Parathyroid adenoma (tissue), 2 donors: ENCODE data around the gene FFAR2.
A peak's percentile ranks its signal among the peaks of the same experiment; 100 is the strongest.

Experiments used
- H2AFZ ChIP-seq: fragments of 300-600 bp; sonication (generic); one replicate; pipeline ENCODE4 v1.7.0; 2017; ENCODE audit warnings: antibody characterized with exemption, mild to moderate bottlenecking
- H3K27ac ChIP-seq: fragments of 300-600 bp; sonication (generic); one replicate; pipeline ENCODE4 v1.7.0; 2017
- H3K27me3 ChIP-seq: fragments of 300-600 bp; sonication (generic); one replicate; pipeline ENCODE4 v1.7.0; 2017; ENCODE audit warnings: low read length; ENCODE audit not compliant: control insufficient read depth, insufficient read depth
- H3K36me3 ChIP-seq: fragments of 300-600 bp; sonication (generic); one replicate; pipeline ENCODE4 v1.7.0; 2017; ENCODE audit warnings: low read length; ENCODE audit not compliant: control insufficient read depth, insufficient read depth
- H3K4me1 ChIP-seq: fragments of 300-600 bp; sonication (generic); one replicate; pipeline ENCODE4 v1.7.0; 2017; ENCODE audit warnings: control low read depth
- H3K4me2 ChIP-seq: fragments of 300-600 bp; sonication (generic); one replicate; pipeline ENCODE4 v1.7.0; 2017; ENCODE audit warnings: low read length
- H3K4me3 ChIP-seq: fragments of 300-600 bp; sonication (generic); one replicate; pipeline ENCODE4 v1.7.0; 2017; ENCODE audit warnings: low read depth, low read length
- H3K79me2 ChIP-seq: fragments of 300-600 bp; sonication (generic); one replicate; pipeline ENCODE4 v1.7.0; 2017; ENCODE audit warnings: control low read depth
- H3K9ac ChIP-seq: fragments of 300-600 bp; sonication (generic); one replicate; pipeline ENCODE4 v1.7.0; 2017; ENCODE audit warnings: mild to moderate bottlenecking
- H3K9me3 ChIP-seq: fragments of 300-600 bp; sonication (generic); one replicate; pipeline ENCODE4 v1.7.0; 2017; ENCODE audit warnings: low read length; ENCODE audit not compliant: control insufficient read depth
- CTCF ChIP-seq: fragments of 300-600 bp; sonication (generic); IDR thresholded peaks from one replicate; pipeline ENCODE4 v1.7.0; 2017; ENCODE audit warnings: antibody characterized with exemption, mild to moderate bottlenecking
- donor health status: primary hyperparathyroidism.

FFAR2 gene

DNA sequence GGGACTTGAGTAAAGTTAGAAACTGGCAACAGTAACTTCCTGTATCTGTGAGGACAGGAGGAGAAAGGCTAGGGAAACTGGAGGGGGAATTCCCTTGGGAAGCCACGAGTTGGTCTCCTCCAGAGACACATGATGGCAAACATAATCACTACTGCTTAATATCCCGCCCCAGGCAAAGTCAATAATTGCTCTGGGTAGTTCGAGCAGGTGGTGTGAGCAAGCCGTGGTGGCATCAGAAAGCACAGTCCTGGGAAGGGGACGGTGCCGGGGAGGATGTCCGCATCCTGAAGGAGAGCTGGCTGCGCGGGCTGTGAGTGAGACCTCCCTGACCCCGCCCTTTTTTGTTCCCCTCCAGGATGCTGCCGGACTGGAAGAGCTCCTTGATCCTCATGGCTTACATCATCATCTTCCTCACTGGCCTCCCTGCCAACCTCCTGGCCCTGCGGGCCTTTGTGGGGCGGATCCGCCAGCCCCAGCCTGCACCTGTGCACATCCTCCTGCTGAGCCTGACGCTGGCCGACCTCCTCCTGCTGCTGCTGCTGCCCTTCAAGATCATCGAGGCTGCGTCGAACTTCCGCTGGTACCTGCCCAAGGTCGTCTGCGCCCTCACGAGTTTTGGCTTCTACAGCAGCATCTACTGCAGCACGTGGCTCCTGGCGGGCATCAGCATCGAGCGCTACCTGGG is 1.4 kb downstream of the FFAR2 start:
- no peak overlapping the region for H3K9ac ChIP-seq
- H3K4me2 ChIP-seq, result peak overlapping the region; percentile 4
- no peaks in the 10 kb centered on the region for H3K27me3 ChIP-seq
- TF ChIP-seq CTCF, result no peak
- H3K27ac ChIP-seq, result no peak overlapping the region
- no peak overlapping the region for H3K4me3 ChIP-seq
- H2AFZ ChIP-seq, result peak overlapping the region; percentile 15
- no peaks in the 10 kb centered on the region for H3K36me3 ChIP-seq
- peaks cover 6% of the 10 kb centered on the region for H3K4me1 ChIP-seq
- H3K79me2 ChIP-seq, result no peaks in the 10 kb centered on the region
- no peaks in the 10 kb centered on the region for H3K9me3 ChIP-seq

GRCh38 chr19:35451338-35452096 is 3.5 kb downstream of the FFAR2 start:
- Histone ChIP-seq H3K36me3 (no peaks in the 10 kb centered on the region), H2AFZ (no peak overlapping the region), H3K4me2 (no peak overlapping the region), H3K9ac (no peak overlapping the region), H3K9me3 (no peaks in the 10 kb centered on the region), H3K79me2 (no peaks in the 10 kb centered on the region), H3K27me3 (no peaks in the 10 kb centered on the region), H3K4me3 (no peak overlapping the region), H3K4me1 (peaks cover 11% of the 10 kb centered on the region), H3K27ac (no peak overlapping the region)
- TF ChIP-seq CTCF, result no peak

- Histone ChIP-seq H3K9ac (no peak overlapping the region), H3K27me3 (no peaks in the 10 kb centered on the region), H3K9me3 (no peaks in the 10 kb centered on the region), H2AFZ (peak overlapping the region; percentile 7), H3K4me3 (no peak overlapping the region), H3K79me2 (no peaks in the 10 kb centered on the region), H3K4me2 (no peak overlapping the region), H3K4me1 (peaks cover 21% of the 10 kb centered on the region), H3K27ac (no peak overlapping the region), H3K36me3 (no peaks in the 10 kb centered on the region)
- no peak for TF ChIP-seq CTCF
Observed at GRCh38 chr19:35454663-35455062, 6.6 kb downstream of the FFAR2 start.

DNA sequence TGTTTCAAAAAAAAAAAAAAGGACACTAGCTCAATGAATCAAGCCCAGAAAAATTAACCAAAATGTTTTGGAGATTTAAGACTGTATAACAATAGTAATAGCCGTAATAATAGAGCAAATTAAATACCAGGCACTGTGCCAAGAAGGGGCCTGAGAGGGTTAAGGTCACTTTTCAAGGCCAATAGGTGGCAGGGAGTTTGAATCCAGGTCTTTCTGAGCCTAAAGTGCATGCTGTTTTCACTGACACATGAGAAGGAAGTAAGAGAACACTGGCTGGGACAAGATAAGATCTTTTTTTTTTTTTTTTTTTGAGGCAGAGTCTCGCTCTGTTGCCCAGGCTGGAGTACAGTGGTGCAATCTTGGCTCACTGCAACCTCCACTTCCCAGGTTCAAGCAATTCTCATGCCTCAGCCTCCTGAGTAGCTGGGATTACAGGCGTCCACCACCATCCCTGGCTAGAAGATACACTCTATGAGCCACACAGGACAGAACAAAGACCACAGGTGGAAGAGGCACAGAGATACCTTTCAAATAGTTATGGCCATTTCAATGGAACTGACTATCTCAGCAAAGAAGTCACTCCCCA is 7.7 kb downstream of the FFAR2 start:
- Histone ChIP-seq H3K9ac (no peak overlapping the region), H3K9me3 (no peaks in the 10 kb centered on the region), H3K4me2 (no peak overlapping the region), H3K27ac (no peak overlapping the region), H2AFZ (no peak overlapping the region), H3K79me2 (no peaks in the 10 kb centered on the region), H3K4me3 (no peak overlapping the region), H3K27me3 (no peaks in the 10 kb centered on the region), H3K36me3 (no peaks in the 10 kb centered on the region), H3K4me1 (peaks cover 22% of the 10 kb centered on the region)
- TF ChIP-seq CTCF, result no peak
